HL-60 (cell line): Measurements from ENCODE around the gene FCAMR.

Experiments
- DNase-seq, 2 experiments: peaks; one replicate each; pipeline ENCODE4 v3.0.0-alpha.2; 2010 to 2020; ENCODE audit warnings: low read depth in 1 of 2, low spot score in 1 of 2
- H3K27ac ChIP-seq: fragments of 250-450 bp; sonication (Bioruptor Pico); replicated peaks from 2 replicates; pipeline ENCODE4 v1.5.1; 2020; ENCODE audit warnings: mild to moderate bottlenecking, moderate library complexity
- H3K27me3 ChIP-seq: fragments of 250-450 bp; sonication (Bioruptor Pico); 2 replicates; pipeline ENCODE4 v1.5.1; 2021; ENCODE audit warnings: mild to moderate bottlenecking, moderate library complexity; ENCODE audit not compliant: insufficient read depth, poor library complexity, severe bottlenecking
- H3K4me3 ChIP-seq: replicated peaks from 2 replicates; pipeline ENCODE4 v1.5.1; 2011; ENCODE audit warnings: mild to moderate bottlenecking, control low read depth, low read length; ENCODE audit not compliant: insufficient read depth
- CTCF ChIP-seq: IDR thresholded peaks from one replicate; pipeline ENCODE4 v1.5.1; 2011; ENCODE audit warnings: low read length, control low read depth, inconsistent platforms; ENCODE audit not compliant: insufficient read depth
- GABPA ChIP-seq: IDR thresholded peaks from 2 replicates; pipeline ENCODE4 v1.6.1; 2012; ENCODE audit warnings: low read depth
- POLR2AphosphoS5 ChIP-seq: IDR thresholded peaks from 2 replicates; pipeline ENCODE4 v1.6.1; 2012; ENCODE audit warnings: low read depth
- REST ChIP-seq: IDR thresholded peaks from 2 replicates; pipeline ENCODE4 v1.6.1; 2012; ENCODE audit warnings: low read depth; ENCODE audit not compliant: insufficient replicate concordance
- SPI1 ChIP-seq: IDR thresholded peaks from 2 replicates; pipeline ENCODE4 v1.6.1; 2012; ENCODE audit warnings: low read depth, mild to moderate bottlenecking, borderline replicate concordance

FCAMR gene

GRCh38 chr1:206982216-206982615 is 12.0 kb upstream of the FCAMR start:
- peak; percentile 80 for TF ChIP-seq CTCF
- no peak for TF ChIP-seq POLR2AphosphoS5
- Histone ChIP-seq H3K27me3 (no peaks in the 10 kb centered on the region), H3K4me3 (no peak overlapping the region), H3K27ac (no peak overlapping the region)
- peak in 1 of 2 experiments; percentile 54 for DNase-seq

GRCh38 chr1:206979379-206980043 is 9.3 kb upstream of the FCAMR start:
- DNase-seq: no peak
- H3K4me3 ChIP-seq: no peak overlapping the region
- no peak overlapping the region for H3K27ac ChIP-seq
- H3K27me3 ChIP-seq: no peaks in the 10 kb centered on the region
- TF ChIP-seq CTCF (peak; percentile 34), GABPA (no peak)

- Histone ChIP-seq H3K4me3 (no peak overlapping the region), H3K27ac (no peak overlapping the region), H3K27me3 (no peaks in the 10 kb centered on the region)
- no peak for TF ChIP-seq SPI1
- no peak for TF ChIP-seq CTCF
- TF ChIP-seq POLR2AphosphoS5: no peak
- DNase-seq: no peak
Measured at GRCh38 chr1:206978259-206978658, 8.0 kb upstream of the FCAMR start.

DNA sequence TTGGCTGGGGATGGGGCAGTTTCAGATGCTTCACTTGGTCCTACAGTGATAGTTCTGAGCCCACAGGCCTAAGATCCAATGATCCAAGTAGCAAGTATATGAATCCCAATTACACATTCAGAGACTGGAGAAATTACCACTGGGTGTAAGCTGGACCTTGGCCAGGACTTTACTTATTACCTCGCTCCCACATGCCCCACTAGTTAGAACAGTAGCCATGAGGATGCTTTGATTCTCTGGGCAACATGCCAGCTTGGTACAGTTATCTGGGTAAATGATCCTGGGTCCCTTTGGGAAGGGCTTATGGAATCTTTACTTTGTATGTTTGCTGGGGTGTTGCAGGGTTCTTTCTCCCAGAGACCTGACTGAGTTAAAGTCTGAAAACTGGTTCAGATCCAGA is 5.0 kb upstream of the FCAMR start:
- H3K27me3 ChIP-seq: no peaks in the 10 kb centered on the region
- DNase-seq: no peak
- no peak overlapping the region for H3K27ac ChIP-seq
- H3K4me3 ChIP-seq: no peak overlapping the region
- no peak for TF ChIP-seq REST
- no peak for TF ChIP-seq SPI1
- TF ChIP-seq GABPA: no peak
- no peak for TF ChIP-seq CTCF
- no peak for TF ChIP-seq POLR2AphosphoS5

DNA sequence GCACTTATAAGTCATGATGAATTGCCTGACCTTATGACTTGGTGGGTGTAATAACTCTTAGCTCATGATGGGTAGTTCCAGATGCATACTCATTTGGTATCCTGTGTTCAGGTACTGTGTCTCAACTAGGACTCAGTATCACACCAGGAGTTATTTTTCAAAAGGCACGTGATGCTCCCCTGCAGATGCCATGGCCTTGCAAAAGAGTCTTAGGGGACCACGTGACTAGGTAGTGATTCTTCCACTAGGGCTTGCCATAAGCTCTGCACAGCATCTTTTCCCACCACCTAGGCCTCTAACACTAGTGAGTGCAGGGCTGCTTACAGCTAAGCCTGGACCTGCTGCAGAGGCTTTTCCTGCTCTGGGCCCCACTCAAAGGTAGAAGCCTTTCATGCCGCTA is 3.9 kb upstream of the FCAMR start:
- no peak for DNase-seq
- H3K27ac ChIP-seq: no peak overlapping the region
- no peak overlapping the region for H3K4me3 ChIP-seq
- H3K27me3 ChIP-seq: no peaks in the 10 kb centered on the region
- TF ChIP-seq GABPA (no peak), SPI1 (no peak), CTCF (no peak), REST (no peak)
